K562 (cell line): ENCODE measurements around the gene INTS1. TPM values are rescaled to one million over a fixed set of nuclear protein-coding genes. Genes with fewer than 3 reads are reported as not detected.

Source experiments
- DACH1 ChIP-seq: fragments of 450-650 bp; IDR thresholded peaks from 2 replicates; pipeline ENCODE4 v1.6.1; 2018; ENCODE audit not compliant: partially characterized antibody
- ETV1 ChIP-seq: fragments of 450-650 bp; conservative IDR thresholded peaks from 2 replicates; pipeline ENCODE4 v1.6.1; 2016; ENCODE audit warnings: missing genetic modification characterization, control low read depth, low read depth, missing compliant biosample characterization
- FOSL1 ChIP-seq: fragments of 200-800 bp; sonication (Bioruptor generic); conservative IDR thresholded peaks from 2 replicates; pipeline ENCODE4 v1.6.1; 2016; ENCODE audit warnings: missing genetic modification characterization, missing compliant biosample characterization
- HMGN3 ChIP-seq: IDR thresholded peaks from 2 replicates; pipeline ENCODE4 v1.6.1; 2011; ENCODE audit warnings: borderline replicate concordance, low read depth, mild to moderate bottlenecking, mixed read lengths, low read length; ENCODE audit not compliant: insufficient read length; ENCODE audit errors: extremely low read depth
- IFI16 ChIP-seq: fragments of 250-450 bp; sonication (Bioruptor Pico); IDR thresholded peaks from 2 replicates; pipeline ENCODE4 v2.1.2; 2022; ENCODE audit warnings: mild to moderate bottlenecking, inconsistent platforms
- JUND ChIP-seq, 2 experiments: IDR thresholded peaks; 2 replicates in 1 of 2; 3 replicates in 1 of 2; pipeline ENCODE4 v1.6.1; 2011; ENCODE audit warnings: borderline replicate concordance in 2 of 2, low read depth in 2 of 2, low read length in 2 of 2, improper control_type of control experiment in 1 of 2, missing biosample characterization in 1 of 2, missing genetic modification characterization in 1 of 2, missing genetic modification reagents in 1 of 2
- MCM5 ChIP-seq: fragments of 450-650 bp; IDR thresholded peaks from 2 replicates; pipeline ENCODE4 v1.6.1; 2016; ENCODE audit warnings: low read depth
- MEF2A ChIP-seq: IDR thresholded peaks from 2 replicates; pipeline ENCODE4 v1.6.1; 2011; ENCODE audit warnings: low read depth, mild to moderate bottlenecking, low read length, moderate library complexity; ENCODE audit not compliant: control insufficient read depth
- NFATC3 ChIP-seq: fragments of 450-650 bp; IDR thresholded peaks from 2 replicates; pipeline ENCODE4 v1.6.1; 2017; ENCODE audit warnings: mild to moderate bottlenecking
- NR1H2 ChIP-seq: sonication (generic); formaldehyde crosslinking; IDR thresholded peaks from 2 replicates; pipeline ENCODE4 v1.4.0; 2020; ENCODE audit warnings: mild to moderate bottlenecking, missing genetic modification reagents
- PTBP1 ChIP-seq: fragments of 200-400 bp; formaldehyde crosslinking; IDR thresholded peaks from 2 replicates; pipeline ENCODE4 v1.6.1; 2017; ENCODE audit warnings: low read depth, low read length
- SRSF1 ChIP-seq: fragments of 200-400 bp; formaldehyde crosslinking; IDR thresholded peaks from 2 replicates; pipeline ENCODE4 v1.6.1; 2017; ENCODE audit warnings: mild to moderate bottlenecking, low read depth, low read length, moderate library complexity
- SUPT5H ChIP-seq: fragments of 450-650 bp; IDR thresholded peaks from 2 replicates; pipeline ENCODE4 v1.6.1; 2016
- USF2 ChIP-seq: sonication (generic); formaldehyde crosslinking; IDR thresholded peaks from 2 replicates; pipeline ENCODE4 v1.5.0; 2020; ENCODE audit warnings: missing genetic modification reagents
- XRCC4 ChIP-seq: IDR thresholded peaks from one replicate; pipeline ENCODE4 v1.6.1; 2011; ENCODE audit not compliant: insufficient read depth, insufficient read length; ENCODE audit errors: extremely low read depth
- ZNF408 ChIP-seq: fragments of 250-450 bp; sonication (Bioruptor Pico); IDR thresholded peaks from 2 replicates; pipeline ENCODE4 v1.4.0; 2020; ENCODE audit warnings: low read depth, mild to moderate bottlenecking, moderate library complexity
- polyA plus RNA-seq, 8 experiments: library from polyadenylated mRNA; depleted of rRNA in 4 of 8; stranded (reverse) in 5 of 8; unstranded in 3 of 8; fragments of >200 nt; fragmentation: Nextera tagmentation in 2 of 8; fragmentation: Illumina TruSeq in 1 of 8; extraction: Ambion mirVana in 2 of 8; extraction: Trizol in 1 of 8; gene quantifications; 2 replicates each; pipeline versions ENCODE4 v1.2.1 to v1.2.3, GENCODE V29; 2011 to 2014; ENCODE audit warnings: inconsistent platforms in 1 of 8, missing spikeins in 1 of 8
- total RNA-seq, 7 experiments: library from RNA; depleted of rRNA in 6 of 7; stranded (reverse); fragments of >200 nt in 6 of 7; fragmentation: Illumina TruSeq in 2 of 7; extraction: Trizol in 2 of 7; gene quantifications; 2 replicates each; pipeline versions ENCODE4 v1.2.1 to v1.2.3, GENCODE V29; 2011 to 2021; ENCODE audit warnings: low replicate concordance in 1 of 7
- TF ChIP-seq, protein P1 (sequence below): fragments of 450-650 bp; IDR thresholded peaks from 2 replicates; pipeline ENCODE4 v1.6.1; 2016
- TF ChIP-seq, protein P2 (sequence below): fragments of 250-450 bp; sonication (Bioruptor Pico); IDR thresholded peaks from 2 replicates; pipeline ENCODE4 v1.4.0; 2020; ENCODE audit warnings: mild to moderate bottlenecking, moderate library complexity
- TF ChIP-seq, protein P3 (sequence below): fragments of 450-650 bp; IDR thresholded peaks from 2 replicates; pipeline ENCODE4 v1.6.1; 2018; ENCODE audit not compliant: partially characterized antibody

Gene INTS1
- total and polyA plus RNA-seq, 9 of the 15 experiments (the other 6 are each of a cell fraction or from before 2014, with no cell fraction given), result 0.34 to 119 (median 18.5) TPM

DNA sequence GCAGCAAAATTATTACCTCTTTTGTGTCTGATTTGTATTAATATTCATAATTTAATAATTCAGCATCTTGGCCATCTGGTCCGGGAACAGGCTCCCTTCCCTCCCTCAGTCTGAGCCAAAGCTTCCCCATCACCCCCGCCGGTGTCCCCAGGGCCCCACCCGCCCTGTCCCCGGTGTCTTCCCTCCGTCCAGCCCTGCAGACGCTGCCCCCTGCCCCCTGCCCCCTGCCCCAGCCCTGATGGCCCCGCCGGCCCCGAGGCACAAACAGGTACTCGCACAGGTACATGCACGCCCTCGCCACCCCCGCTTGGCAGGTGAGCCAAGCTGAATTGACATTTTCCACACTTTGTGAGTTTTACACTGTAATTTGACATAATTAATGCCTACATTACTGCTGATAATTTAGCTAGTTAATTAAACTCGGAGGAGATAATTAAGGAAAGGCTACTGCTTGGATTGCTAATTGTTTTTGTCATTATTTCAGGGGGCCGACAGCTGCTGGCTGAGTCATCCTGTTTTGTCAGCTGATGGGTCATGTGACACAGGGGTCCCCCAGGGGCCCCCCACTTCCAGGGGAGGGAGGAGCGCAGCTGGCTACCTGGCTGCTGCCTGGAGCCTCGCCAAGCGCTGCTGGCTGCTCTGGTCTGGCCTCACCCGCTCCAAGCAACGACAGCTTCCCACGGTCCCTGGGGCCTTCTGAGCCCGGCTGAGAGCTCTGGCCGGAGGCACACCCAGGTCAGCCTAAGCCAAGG is 81.5 kb downstream of the INTS1 start (continued):
- TF ChIP-seq, protein P1, sequence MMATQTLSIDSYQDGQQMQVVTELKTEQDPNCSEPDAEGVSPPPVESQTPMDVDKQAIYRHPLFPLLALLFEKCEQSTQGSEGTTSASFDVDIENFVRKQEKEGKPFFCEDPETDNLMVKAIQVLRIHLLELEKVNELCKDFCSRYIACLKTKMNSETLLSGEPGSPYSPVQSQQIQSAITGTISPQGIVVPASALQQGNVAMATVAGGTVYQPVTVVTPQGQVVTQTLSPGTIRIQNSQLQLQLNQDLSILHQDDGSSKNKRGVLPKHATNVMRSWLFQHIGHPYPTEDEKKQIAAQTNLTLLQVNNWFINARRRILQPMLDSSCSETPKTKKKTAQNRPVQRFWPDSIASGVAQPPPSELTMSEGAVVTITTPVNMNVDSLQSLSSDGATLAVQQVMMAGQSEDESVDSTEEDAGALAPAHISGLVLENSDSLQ, result no peak
- no peak for TF ChIP-seq NFATC3
- no peak for TF ChIP-seq SRSF1
- TF ChIP-seq ZNF408, result no peak
- TF ChIP-seq JUND (IDR thresholded peaks at IDR 0.05; ENCODE audit: borderline replicate concordance, low read depth, low read length), result peak; percentile 66
- peak; percentile 28; the same call in 1 of the 3 replicates for TF ChIP-seq JUND (tag; IDR thresholded peaks at IDR 0.05; ENCODE audit: borderline replicate concordance, low read depth, low read length)
- TF ChIP-seq XRCC4, result no peak
- TF ChIP-seq FOSL1, result peak; percentile 63
- TF ChIP-seq DACH1, result peak; percentile 74
- no peak for TF ChIP-seq ETV1 (tag)
- TF ChIP-seq, protein P2, sequence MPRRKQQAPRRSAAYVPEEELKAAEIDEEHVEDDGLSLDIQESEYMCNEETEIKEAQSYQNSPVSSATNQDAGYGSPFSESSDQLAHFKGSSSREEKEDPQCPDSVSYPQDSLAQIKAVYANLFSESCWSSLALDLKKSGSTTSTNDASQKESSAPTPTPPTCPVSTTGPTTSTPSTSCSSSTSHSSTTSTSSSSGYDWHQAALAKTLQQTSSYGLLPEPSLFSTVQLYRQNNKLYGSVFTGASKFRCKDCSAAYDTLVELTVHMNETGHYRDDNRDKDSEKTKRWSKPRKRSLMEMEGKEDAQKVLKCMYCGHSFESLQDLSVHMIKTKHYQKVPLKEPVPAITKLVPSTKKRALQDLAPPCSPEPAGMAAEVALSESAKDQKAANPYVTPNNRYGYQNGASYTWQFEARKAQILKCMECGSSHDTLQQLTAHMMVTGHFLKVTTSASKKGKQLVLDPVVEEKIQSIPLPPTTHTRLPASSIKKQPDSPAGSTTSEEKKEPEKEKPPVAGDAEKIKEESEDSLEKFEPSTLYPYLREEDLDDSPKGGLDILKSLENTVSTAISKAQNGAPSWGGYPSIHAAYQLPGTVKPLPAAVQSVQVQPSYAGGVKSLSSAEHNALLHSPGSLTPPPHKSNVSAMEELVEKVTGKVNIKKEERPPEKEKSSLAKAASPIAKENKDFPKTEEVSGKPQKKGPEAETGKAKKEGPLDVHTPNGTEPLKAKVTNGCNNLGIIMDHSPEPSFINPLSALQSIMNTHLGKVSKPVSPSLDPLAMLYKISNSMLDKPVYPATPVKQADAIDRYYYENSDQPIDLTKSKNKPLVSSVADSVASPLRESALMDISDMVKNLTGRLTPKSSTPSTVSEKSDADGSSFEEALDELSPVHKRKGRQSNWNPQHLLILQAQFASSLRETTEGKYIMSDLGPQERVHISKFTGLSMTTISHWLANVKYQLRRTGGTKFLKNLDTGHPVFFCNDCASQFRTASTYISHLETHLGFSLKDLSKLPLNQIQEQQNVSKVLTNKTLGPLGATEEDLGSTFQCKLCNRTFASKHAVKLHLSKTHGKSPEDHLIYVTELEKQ (CRISPR knock-in tag), result no peak
- peak; percentile 82 for TF ChIP-seq USF2
- TF ChIP-seq SUPT5H, result no peak
- no peak for TF ChIP-seq MEF2A
- TF ChIP-seq MCM5, result no peak
- peak; percentile 29 for TF ChIP-seq HMGN3
- TF ChIP-seq PTBP1, result no peak
- no peak for TF ChIP-seq IFI16 (CRISPR knock-in tag)
- no peak for TF ChIP-seq NR1H2
- TF ChIP-seq, protein P3, sequence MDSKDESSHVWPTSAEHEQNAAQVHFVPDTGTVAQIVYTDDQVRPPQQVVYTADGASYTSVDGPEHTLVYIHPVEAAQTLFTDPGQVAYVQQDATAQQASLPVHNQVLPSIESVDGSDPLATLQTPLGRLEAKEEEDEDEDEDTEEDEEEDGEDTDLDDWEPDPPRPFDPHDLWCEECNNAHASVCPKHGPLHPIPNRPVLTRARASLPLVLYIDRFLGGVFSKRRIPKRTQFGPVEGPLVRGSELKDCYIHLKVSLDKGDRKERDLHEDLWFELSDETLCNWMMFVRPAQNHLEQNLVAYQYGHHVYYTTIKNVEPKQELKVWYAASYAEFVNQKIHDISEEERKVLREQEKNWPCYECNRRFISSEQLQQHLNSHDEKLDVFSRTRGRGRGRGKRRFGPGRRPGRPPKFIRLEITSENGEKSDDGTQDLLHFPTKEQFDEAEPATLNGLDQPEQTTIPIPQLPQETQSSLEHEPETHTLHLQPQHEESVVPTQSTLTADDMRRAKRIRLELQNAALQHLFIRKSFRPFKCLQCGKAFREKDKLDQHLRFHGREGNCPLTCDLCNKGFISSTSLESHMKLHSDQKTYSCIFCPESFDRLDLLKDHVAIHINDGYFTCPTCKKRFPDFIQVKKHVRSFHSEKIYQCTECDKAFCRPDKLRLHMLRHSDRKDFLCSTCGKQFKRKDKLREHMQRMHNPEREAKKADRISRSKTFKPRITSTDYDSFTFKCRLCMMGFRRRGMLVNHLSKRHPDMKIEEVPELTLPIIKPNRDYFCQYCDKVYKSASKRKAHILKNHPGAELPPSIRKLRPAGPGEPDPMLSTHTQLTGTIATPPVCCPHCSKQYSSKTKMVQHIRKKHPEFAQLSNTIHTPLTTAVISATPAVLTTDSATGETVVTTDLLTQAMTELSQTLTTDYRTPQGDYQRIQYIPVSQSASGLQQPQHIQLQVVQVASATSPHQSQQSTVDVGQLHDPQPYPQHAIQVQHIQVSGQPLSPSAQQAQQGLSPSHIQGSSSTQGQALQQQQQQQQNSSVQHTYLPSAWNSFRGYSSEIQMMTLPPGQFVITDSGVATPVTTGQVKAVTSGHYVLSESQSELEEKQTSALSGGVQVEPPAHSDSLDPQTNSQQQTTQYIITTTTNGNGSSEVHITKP, result no peak
